GM11168 (cell line): ENCODE results near the gene CLSTN2.

Experiments
- in situ Hi-C: fragments of 300-500 bp; cut with MboI; formaldehyde crosslinking; loops from one replicate; pipeline ENCODE4 v1.12.0; 2022; ENCODE audit warnings: low sequenced_read_pairs; ENCODE audit not compliant: unreplicated experiment

The CLSTN2 gene

GRCh38 chr3:140584549-140584948 lies 649.6 kb downstream of the CLSTN2 start:
- in situ Hi-C loops = no loop called here

- in situ Hi-C loops = no loop called here
Observed at GRCh38 chr3:140585828-140586227, 650.8 kb downstream of the CLSTN2 start.

- in situ Hi-C loops = no loop called here
Observed at GRCh38 chr3:140586311-140586710, 651.3 kb downstream of the CLSTN2 start.

DNA sequence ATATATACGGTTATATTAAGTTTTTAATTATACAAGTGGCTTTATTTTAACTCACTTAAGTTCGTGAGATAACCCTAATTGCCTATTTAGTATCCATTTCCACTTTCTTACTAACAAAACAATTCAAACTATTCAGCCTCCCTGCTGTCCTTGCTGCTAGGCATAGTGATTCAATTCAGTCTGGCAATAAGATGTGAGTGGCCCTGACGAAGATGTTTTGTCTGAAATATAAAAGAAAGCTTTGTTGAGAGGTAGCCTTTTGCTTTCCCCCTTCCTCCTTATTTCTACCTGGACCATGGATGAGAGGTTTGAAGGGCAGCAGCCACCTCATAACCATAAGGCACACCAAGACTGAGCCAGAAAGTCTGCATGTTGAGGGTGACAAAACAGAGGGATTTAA lies 653.6 kb downstream of the CLSTN2 start:
- in situ Hi-C loops = no loop called here

DNA sequence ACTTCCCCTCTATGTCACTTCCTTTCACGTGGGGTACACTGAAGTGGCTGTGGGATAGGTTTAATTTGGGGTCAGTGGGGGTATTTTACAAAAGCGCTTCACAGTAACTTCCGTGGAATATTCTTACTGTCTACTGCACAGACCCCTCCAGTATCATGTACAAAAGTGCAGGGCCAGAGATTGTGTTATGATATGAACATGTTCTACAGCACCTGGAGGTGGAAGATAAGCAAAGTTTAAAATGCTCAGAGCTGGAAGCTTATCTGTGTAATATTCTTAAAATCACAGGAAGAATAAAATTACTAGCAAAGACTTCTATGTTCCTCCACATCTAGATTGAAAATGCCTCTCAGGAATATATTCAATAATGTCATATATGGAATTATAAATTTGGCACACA lies 658.8 kb downstream of the CLSTN2 start:
- in situ Hi-C loops = no loop called here

DNA sequence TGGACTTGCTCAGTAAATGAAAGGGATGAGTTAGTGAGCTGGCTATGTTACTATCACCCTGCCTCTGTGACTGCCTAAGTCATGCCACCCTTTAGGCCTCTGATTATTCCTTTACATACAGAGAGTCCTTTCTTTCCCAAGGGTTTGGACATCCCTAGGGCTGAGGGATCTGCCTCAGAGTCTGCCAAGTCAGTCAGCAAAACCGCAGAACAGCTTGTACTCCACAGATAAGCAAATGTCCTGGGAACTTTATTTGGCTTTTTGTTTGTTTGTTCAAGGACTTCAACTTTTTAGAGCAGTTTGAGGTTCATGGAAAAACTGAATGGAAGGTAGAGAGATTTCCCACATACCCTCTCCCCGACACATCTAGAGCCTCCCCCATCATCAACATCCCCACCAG lies 660.3 kb downstream of the CLSTN2 start:
- in situ Hi-C loops = no loop called here

DNA sequence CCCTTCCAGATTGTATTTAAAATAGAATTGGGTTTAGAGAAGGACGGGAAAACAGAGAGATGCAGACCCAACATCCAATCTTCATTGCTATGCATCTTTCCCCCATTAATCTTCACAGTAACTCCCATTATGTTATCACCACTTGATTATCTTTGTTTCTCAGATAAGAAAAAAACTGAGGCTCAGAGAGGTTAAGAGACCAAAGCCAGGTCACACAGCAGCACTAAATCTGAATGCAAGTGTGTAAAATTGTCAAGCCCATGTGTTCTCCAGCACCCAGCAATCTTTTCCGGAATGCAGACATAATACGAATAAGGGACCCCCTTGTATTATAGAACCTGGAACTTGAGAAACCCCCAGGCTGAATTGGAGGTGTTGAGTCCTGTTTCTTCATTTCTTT lies 662.4 kb downstream of the CLSTN2 start:
- in situ Hi-C loops = no loop called here

GRCh38 chr3:140597792-140598191 lies 662.8 kb downstream of the CLSTN2 start:
- in situ Hi-C loops = no loop called here

DNA sequence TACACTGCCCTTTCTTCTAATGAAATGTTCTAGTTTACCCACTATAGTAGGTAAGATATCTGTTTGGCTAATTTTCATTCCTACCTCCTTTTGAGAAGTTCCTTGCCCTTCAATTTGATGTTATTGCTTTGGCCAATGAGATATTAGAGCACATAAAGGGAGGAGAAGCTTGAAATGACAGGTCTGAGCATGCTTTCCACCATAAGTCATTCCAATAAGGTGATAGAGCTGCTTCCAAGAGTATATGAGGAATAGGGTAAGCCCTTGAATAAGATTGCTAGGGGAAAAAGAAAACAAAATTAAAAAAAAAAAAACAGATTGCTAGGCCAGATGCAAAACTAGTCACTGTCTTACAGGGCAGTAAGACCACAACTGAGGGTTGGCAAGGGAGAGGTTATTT lies 664.0 kb downstream of the CLSTN2 start:
- in situ Hi-C loops = no loop called here

GRCh38 chr3:140599496-140599895 lies 664.5 kb downstream of the CLSTN2 start:
- in situ Hi-C loops = no loop called here

GRCh38 chr3:140601881-140602280 lies 666.9 kb downstream of the CLSTN2 start:
- in situ Hi-C loops = no loop called here

- in situ Hi-C loops = no loop called here
Observed at GRCh38 chr3:140602781-140603180, 667.8 kb downstream of the CLSTN2 start.

GRCh38 chr3:140603766-140604165 lies 668.8 kb downstream of the CLSTN2 start:
- in situ Hi-C loops = no loop called here

GRCh38 chr3:140610544-140610943 lies 675.6 kb downstream of the CLSTN2 start:
- in situ Hi-C loops = no loop called here

GRCh38 chr3:140614001-140614400 lies 679.0 kb downstream of the CLSTN2 start:
- in situ Hi-C loops = no loop called here

DNA sequence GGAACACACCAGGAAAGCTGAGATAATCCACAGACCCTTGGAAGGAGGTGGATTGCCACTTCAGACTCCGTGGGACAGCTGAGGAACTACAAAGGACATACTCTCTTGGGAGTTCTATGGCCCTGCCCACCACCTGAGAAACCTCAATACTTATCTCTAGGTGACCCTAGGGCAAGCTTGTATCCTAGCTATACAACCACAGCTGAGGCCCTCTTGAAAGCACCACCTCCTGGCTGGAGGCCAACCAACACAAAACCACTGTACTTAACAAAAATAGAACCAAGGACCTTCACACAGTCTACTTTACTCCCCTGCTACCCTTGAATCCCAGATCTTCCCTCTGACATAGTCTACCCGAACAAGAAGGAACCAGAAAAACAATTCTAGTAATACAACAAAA lies 682.1 kb downstream of the CLSTN2 start:
- in situ Hi-C loops = no loop called here

GRCh38 chr3:140626856-140627255 lies 691.9 kb downstream of the CLSTN2 start:
- in situ Hi-C loops = no loop called here
